NCI-H2227 (cell line): ENCODE data around the gene RAB11FIP5.

Experiments used
- DNase-seq: peaks from one replicate; lab custom pipeline; 2025; ENCODE audit not compliant: unreplicated experiment; lab: John Stamatoyannopoulos, UW

Gene RAB11FIP5

DNA sequence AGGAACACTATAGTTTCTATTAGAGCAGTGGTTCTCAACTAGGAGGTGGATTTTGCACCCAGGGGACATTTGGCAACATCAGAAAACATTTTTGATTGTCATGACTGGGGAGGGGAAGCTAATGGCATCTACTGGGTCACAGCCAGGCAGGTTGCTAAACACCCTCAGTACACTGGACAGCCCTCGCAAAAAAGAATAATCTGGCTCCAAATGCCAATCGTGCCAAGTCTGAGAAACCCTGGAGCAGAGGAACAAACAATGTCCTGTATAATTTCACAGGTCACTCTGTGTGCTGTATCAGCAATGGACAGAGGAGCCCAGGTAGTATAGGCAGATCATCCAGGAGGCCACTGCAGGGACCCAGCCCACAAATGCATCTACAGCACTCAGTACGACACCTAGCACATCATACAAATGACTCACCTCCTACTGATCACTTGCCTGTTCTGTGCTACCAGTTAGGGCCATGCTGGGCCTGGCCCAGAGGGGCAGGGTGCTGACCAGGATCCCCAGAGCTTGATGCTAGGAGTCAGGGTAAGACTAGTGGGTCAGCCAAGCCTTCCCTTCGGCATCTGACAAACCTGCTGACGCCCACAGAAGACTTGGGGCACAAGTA lies 78.9 kb downstream of the RAB11FIP5 start:
- no peak for DNase-seq

DNA sequence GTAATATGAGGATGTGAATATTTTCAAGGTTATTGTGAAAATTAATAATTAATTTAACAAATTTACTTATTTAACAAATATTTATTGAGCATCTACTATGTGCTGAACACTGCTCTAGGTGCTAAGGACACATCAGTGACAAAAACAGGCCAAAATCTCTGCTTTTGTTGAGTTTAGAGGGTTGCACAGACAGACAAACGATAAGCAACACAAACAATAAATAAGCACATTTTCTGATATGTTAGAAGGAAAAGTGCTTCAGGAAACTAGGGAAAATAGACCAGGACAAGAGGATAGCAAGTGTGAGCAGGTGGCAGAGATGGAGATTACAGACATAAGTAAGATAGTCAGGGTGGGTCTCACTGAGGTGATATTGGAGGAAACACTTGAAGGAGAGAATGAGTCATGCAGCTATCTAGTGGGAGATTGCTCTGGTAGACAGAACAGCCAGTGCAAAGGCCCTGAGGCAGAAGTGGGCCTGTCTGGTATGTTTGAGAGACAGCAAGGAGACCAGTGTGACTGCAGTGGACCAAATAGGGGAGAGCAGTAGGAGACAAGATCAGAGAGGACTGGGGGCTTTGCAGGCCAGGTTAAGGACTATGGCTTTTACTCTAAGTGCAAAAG lies 79.5 kb downstream of the RAB11FIP5 start:
- no peak for DNase-seq

DNA sequence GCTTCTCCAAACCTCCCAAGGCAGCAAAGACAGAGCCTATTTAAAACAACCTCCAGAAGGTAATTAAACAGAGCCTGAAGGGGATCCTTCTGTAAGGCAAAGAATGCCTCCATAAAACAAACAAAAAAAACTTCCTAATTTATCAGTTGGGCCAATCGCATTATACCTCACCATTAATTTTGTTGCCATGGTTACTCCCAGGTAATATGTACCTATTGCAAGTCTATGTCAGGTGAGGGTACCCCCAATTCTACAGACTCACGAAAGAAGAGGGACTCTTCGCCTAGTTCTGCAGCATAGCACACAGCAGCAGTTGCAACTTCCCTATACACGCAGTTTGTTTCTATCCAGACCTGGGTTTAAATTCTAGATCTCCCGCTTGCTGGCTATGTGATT lies 80.0 kb downstream of the RAB11FIP5 start:
- no peak for DNase-seq

DNA sequence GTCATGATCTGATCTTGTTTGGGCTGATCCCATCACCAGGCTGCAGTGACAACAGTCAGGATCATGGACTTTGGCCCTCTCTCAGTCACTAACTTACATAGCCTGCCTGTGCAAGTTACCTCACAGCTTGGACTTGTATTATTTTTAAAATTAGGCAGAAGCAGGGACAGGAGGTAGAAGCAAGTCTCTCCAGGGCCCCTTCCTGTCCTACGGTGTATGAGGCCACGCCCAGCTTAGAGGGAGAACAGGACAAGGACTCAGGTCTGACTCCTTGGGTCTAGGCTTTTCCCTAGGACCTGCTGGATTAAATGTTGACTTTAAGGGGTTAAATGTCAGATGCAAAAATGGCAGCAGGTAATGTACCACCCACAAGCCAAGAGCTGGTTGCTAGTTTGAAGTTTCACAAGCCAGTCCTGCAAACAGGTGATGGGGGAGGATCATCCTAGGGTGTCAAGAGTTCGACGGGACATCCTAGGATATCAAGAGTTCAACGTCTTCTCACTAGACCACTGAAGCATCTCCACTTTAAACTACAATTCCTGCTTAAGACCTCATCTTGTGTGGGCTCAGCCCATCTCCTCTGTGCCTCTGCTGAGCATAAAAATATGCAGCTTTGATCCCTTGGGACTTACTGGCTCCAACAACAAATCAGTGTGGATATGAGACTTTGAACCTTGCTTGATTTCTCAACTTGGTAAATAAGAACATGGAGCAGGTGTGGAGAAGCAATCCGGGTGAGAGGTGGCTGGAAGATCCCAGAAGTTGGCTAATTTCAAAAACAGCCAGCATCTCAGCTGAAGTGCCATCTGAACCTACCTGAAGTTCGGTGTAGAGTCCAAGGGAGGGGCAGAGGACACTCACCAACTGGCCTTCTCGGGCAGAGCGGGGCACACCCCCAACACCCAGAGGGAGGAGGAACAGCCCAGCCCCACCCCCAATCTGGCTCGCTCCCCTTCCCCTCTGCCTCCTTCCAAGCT lies 80.7 kb downstream of the RAB11FIP5 start:
- DNase-seq = no peak

DNA sequence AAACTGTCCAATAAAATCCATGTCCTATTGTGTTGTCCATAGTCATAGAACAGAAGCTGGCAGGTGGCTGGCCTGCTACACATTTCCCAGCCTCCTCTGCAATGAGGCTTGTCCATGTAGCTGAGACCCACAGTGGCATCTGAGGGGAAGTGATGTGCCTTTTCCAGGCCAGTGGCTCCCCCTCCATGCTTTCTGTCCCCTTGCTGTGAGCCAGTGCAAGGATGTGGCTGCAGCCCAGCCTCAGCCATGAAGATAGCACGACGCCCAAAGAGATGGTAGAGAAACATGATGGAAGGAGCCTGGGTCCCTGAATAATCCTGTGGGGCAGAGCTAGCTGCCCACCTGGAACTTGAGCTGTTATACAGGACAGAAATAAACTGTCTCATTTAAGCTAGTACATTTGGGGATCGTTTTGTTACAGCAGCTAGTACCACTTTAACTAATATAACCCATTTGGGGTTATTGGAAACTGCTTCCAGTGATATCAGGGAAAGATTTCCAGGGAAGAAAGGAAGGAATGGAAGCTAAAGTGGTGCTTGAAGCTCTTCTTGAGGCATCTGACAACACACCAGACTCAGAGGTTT lies 81.6 kb downstream of the RAB11FIP5 start:
- DNase-seq = no peak

DNA sequence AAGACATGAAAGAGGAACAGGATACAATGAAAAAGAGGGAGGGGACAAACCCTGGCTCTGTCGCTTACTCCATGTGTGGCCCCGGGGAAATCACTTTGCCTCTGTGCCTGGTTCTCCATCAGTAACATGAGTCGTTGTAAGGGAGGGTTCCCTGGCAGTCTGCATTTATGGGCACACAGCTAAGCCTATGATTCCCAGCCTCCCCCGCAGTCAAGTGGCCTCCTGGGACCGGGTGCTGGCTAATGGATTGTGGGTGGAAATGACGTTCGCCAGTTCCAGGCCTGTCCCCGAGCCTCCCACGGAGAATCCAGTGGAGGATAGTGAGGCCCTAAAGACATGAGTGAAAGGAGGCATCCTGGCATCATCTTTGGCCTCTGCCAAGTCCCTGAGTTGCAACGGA lies 83.9 kb downstream of the RAB11FIP5 start:
- no peak for DNase-seq

DNA sequence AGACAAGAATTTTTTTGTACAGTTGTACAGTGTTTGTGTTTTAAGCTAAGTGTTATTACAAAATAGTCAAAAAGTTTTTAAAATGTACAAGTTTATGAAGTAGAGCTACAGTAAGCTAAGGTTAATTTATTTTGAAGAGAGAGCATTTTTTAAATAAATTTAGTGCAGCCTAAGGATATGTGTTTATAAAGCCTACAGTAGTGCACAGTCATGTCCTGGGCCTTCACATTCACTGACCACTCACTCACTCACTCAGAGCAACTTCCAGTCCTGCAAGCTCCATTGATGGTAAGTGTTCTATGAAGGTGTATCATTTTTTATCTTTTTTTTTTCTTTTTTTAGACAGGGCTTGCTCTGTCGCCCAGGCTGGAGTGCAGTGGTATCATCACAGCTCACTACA lies 85.4 kb downstream of the RAB11FIP5 start:
- no peak for DNase-seq

DNA sequence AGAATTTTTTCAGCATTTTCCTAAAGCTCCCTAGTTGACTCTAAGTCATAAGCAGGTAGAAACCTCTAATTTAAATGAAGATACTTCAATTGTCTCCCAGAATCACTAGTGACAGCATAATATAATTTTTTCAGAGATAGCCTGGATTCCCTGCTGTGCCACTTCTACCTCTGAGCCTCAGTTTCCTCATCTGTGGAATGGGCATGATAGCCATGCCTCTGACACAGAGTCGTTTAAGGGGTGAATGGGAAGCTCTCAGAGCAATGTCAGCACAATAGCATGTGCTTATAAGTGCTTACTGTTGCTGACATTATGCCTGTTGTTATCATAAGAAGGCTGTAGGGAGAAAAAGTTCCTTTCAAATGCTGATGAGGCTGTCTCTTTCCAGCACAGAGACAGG lies 89.3 kb downstream of the RAB11FIP5 start:
- no peak for DNase-seq
